ENCODE data around the gene RAB11FIP4. TPM values are rescaled to one million over a fixed set of nuclear protein-coding genes. Genes with fewer than 3 reads are reported as not detected.

The RAB11FIP4 gene
- total RNA-seq, 4 donors from 2014 or later: 0.47 to 14.1 (median 1.9) TPM

DNA sequence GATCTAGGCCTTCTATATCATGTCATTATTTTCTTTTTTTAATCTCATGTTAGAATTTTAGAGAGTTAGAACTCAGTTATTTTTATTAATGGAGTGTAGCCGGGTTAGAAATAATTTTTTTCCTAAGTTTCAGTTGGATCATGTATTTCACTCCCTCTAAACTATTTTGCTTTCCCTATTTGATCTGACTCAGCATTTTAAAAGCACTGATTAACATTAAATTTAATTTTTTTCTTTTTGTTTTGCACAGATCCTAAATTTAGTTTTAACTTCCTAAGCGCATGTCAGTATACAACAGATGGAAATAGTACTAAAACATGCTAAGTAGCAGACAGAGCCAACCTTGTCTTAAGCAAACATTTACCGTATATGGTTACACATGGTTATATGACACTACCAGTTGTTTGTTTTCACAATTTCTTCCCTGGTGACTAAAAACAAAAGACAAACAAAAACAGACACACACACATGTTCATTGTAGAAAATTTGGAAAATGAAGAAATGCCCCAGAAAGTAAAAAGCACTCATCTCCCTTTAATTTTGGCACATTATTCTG is 33.6 kb upstream of the RAB11FIP4 start:
- H3K27ac ChIP-seq: no peak overlapping the region
- ATAC-seq: no peak
- H3K9me3 ChIP-seq: no peaks in the 10 kb centered on the region
- no peaks in the 10 kb centered on the region for H3K27me3 ChIP-seq
- no peak overlapping the region for H3K4me3 ChIP-seq
- H3K4me1 ChIP-seq: no peaks in the 10 kb centered on the region
- no peak for TF ChIP-seq EP300 (IDR thresholded peaks at IDR 0.05)
- TF ChIP-seq POLR2AphosphoS5 (IDR thresholded peaks at IDR 0.05): no peak
- TF ChIP-seq POLR2A (IDR thresholded peaks at IDR 0.05): no peak
- TF ChIP-seq, protein P1, sequence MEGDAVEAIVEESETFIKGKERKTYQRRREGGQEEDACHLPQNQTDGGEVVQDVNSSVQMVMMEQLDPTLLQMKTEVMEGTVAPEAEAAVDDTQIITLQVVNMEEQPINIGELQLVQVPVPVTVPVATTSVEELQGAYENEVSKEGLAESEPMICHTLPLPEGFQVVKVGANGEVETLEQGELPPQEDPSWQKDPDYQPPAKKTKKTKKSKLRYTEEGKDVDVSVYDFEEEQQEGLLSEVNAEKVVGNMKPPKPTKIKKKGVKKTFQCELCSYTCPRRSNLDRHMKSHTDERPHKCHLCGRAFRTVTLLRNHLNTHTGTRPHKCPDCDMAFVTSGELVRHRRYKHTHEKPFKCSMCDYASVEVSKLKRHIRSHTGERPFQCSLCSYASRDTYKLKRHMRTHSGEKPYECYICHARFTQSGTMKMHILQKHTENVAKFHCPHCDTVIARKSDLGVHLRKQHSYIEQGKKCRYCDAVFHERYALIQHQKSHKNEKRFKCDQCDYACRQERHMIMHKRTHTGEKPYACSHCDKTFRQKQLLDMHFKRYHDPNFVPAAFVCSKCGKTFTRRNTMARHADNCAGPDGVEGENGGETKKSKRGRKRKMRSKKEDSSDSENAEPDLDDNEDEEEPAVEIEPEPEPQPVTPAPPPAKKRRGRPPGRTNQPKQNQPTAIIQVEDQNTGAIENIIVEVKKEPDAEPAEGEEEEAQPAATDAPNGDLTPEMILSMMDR (IDR thresholded peaks at IDR 0.05): no peak
- WGBS, 2 donors (ENCODE audit: low coverage in 1 of 2): 66 to 75% methylated on average over 3 of the region's 3 CpGs
- H3K36me3 ChIP-seq: peaks cover 0 to 79% of the 10 kb centered on the region in 2 donors

DNA sequence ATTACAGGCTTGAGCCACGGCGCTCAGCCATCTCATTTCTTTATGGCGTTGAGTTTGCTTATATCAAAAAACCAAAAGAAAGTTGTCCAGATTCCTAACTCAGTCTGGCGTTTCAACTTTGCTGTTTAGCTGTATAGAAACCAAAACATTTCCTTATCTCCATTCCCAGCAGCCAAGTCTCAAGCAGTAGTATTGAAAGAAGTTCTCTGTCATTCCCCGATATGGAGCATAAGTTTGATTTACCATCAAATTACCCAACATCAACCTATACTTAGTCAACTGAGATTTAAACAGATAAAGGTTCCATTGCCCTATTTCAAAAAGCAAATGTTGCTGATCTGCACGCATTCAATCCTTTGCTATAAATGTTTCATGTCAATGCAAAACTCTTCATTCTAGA is 27.5 kb upstream of the RAB11FIP4 start:
- WGBS, 2 donors (ENCODE audit: low coverage in 1 of 2): 84 to 100% methylated on average over 6 of the region's 6 CpGs
- Histone ChIP-seq H3K4me1 (no peaks in the 10 kb centered on the region), H3K27me3 (no peaks in the 10 kb centered on the region), H3K9me3 (no peaks in the 10 kb centered on the region), H3K27ac (no peak overlapping the region), H3K4me3 (no peak overlapping the region), H3K36me3 (peaks cover 0 to 79% of the 10 kb centered on the region in 2 donors)
- TF ChIP-seq EP300 (IDR thresholded peaks at IDR 0.05): no peak
- TF ChIP-seq, protein P1 (IDR thresholded peaks at IDR 0.05): no peak
- no peak for TF ChIP-seq POLR2A (IDR thresholded peaks at IDR 0.05)
- no peak for TF ChIP-seq POLR2AphosphoS5 (IDR thresholded peaks at IDR 0.05)
- ATAC-seq: no peak

DNA sequence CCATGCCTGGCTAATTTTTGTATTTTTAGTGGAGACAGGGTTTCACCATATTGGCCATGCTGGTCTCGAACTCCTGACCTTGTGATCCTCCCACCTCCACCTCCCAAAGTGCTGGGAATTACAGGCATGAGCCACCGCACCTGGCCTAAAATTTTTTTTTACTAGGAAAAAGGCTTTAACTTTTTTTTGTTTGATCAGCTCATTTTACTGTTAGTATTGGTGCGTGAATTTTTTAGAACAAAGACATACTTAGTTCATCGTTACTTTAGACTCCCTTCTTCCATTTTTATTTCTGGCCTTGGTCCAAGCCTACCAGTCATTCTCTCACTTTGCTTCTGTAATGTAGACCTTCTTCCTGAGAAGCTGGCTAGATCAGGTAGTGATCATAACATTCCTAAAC is 25.4 kb upstream of the RAB11FIP4 start:
- no peak overlapping the region for H3K27ac ChIP-seq
- H3K4me1 ChIP-seq: no peaks in the 10 kb centered on the region
- H3K4me3 ChIP-seq: no peak overlapping the region
- ATAC-seq: no peak
- WGBS, 2 donors (ENCODE audit: low coverage in 1 of 2): 98 to 100% methylated on average over 2 to 4 of the region's 4 CpGs
- TF ChIP-seq, protein P1 (IDR thresholded peaks at IDR 0.05): no peak
- no peak for TF ChIP-seq POLR2A (IDR thresholded peaks at IDR 0.05)
- TF ChIP-seq EP300 (IDR thresholded peaks at IDR 0.05): no peak
- H3K36me3 ChIP-seq: peaks cover 0 to 63% of the 10 kb centered on the region in 2 donors
- H3K27me3 ChIP-seq: no peaks in the 10 kb centered on the region
- H3K9me3 ChIP-seq: no peaks in the 10 kb centered on the region

DNA sequence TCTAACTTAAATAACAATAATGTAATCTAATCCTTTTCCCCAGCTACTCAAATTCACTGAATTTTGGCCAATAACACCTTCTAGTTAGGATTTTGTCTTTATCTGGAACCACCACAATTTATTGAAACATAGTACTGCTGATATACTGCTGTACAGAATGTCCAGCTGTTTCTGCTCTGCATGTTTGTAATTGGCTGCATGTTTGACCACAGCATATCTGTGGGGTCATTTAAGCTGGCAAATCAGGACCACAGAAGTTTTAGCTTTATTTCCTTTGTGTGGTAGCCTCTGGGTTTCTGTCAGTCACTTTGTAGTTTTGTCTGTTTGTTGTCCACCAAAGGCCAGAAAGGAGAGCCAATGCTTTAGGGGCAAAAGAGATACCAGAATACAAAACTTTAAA is 22.2 kb upstream of the RAB11FIP4 start:
- Histone ChIP-seq H3K4me1 (no peaks in the 10 kb centered on the region), H3K36me3 (peaks cover 0 to 49% of the 10 kb centered on the region in 2 donors), H3K27me3 (no peaks in the 10 kb centered on the region), H3K4me3 (no peak overlapping the region), H3K9me3 (no peaks in the 10 kb centered on the region), H3K27ac (no peak overlapping the region)
- ATAC-seq: no peak
- TF ChIP-seq EP300 (IDR thresholded peaks at IDR 0.05): no peak
- no peak for TF ChIP-seq POLR2AphosphoS5 (IDR thresholded peaks at IDR 0.05)
- TF ChIP-seq, protein P1 (IDR thresholded peaks at IDR 0.05): no peak
- no peak for TF ChIP-seq POLR2A (IDR thresholded peaks at IDR 0.05)

DNA sequence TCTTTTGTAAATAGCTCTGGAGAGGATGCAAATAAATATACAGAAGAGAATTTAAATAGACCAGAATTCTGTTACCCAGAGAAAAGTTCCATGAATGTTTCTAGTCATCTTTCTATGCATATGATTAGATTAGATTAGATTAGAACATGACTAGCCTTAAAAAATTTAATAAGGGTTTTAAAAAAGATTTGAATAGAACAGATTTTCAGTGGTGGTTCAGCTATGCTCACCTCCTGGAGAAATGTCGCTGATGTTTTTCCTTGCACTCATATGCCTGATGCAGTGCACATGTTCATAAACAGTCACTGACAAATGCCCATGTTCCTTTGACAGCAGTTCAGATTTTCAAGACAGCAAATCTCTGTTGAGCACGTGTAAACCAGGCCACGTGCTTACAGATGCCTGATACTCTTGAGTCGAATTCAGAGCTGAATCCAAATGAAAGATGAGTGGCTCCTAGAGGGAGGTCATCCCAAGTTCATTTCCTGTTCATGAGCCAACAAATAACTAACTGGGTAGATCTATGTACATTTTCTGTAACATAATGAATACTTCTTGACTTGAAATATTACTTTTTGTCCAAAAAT is 19.9 kb upstream of the RAB11FIP4 start:
- no peaks in the 10 kb centered on the region for H3K9me3 ChIP-seq
- H3K36me3 ChIP-seq: peaks cover 0 to 50% of the 10 kb centered on the region in 2 donors

More for the DNA sequence above, 19.9 kb upstream of the RAB11FIP4 start:
- H3K4me1 ChIP-seq: no peaks in the 10 kb centered on the region
- H3K27me3 ChIP-seq: no peaks in the 10 kb centered on the region
- no peak for TF ChIP-seq POLR2AphosphoS5 (IDR thresholded peaks at IDR 0.05)
- TF ChIP-seq, protein P1 (IDR thresholded peaks at IDR 0.05): no peak
- TF ChIP-seq EP300 (IDR thresholded peaks at IDR 0.05): no peak
- TF ChIP-seq POLR2A (IDR thresholded peaks at IDR 0.05): no peak
- 20 to 23% methylated on average over 2 to 4 of the region's 4 CpGs for WGBS, 2 donors (ENCODE audit: low coverage in 1 of 2)
- H3K27ac ChIP-seq: no peak overlapping the region
- ATAC-seq: no peak
- no peak overlapping the region for H3K4me3 ChIP-seq

Data from gastroesophageal sphincter (tissue), 4 donors.